Keratinocyte (primary cell): Measurements from ENCODE around the gene PHF14. TPM values are rescaled to one million over a fixed set of nuclear protein-coding genes. Genes with fewer than 3 reads are reported as not detected.
A peak's percentile ranks its signal among the peaks of the same experiment; 100 is the strongest.

Experiments
- DNase-seq: peaks from one replicate; pipeline ENCODE4 v3.0.0-alpha.2; 2011; ENCODE audit warnings: low read depth, missing footprints, low spot score
- FAIRE-seq: peaks from 2 replicates; lab custom pipeline; 2011; peaks lifted over from hg19 to GRCh38; lab: Jason Lieb, UNC
- H2AFZ ChIP-seq: 2 replicates; pipeline ENCODE4 v1.6.0; 2012; ENCODE audit warnings: low read length, control low read depth, inconsistent platforms; ENCODE audit not compliant: control insufficient read depth
- H3K27ac ChIP-seq: 2 replicates; pipeline ENCODE4 v1.5.1; 2011; ENCODE audit warnings: low read length; ENCODE audit not compliant: control insufficient read depth, insufficient read depth
- H3K27me3 ChIP-seq: 3 replicates; pipeline ENCODE4 v1.6.0; 2011; ENCODE audit warnings: low read length; ENCODE audit not compliant: control insufficient read depth, insufficient read depth; ENCODE audit errors: extremely low read depth
- H3K36me3 ChIP-seq, 2 experiments: 2 replicates in 1 of 2; 3 replicates in 1 of 2; pipeline ENCODE4 v1.5.1; 2011; ENCODE audit warnings: low read length in 2 of 2, mild to moderate bottlenecking in 1 of 2; ENCODE audit not compliant: control insufficient read depth in 2 of 2, insufficient read depth in 2 of 2; ENCODE audit errors: extremely low read depth in 1 of 2
- H3K4me1 ChIP-seq: 3 replicates; pipeline ENCODE4 v1.5.1; 2011; ENCODE audit warnings: low read length; ENCODE audit not compliant: control insufficient read depth, insufficient read depth; ENCODE audit errors: extremely low read depth
- H3K4me2 ChIP-seq: 3 replicates; pipeline ENCODE4 v1.6.0; 2011; ENCODE audit warnings: low read depth, low read length; ENCODE audit not compliant: control insufficient read depth, insufficient read depth; ENCODE audit errors: extremely low read depth
- H3K4me3 ChIP-seq, 3 experiments: fragments of 200-600 bp in 1 of 3; sonication (generic) in 1 of 3; 2 replicates in 2 of 3; 3 replicates in 1 of 3; pipeline ENCODE4 v1.5.1; 2011 to 2016; ENCODE audit warnings: low read length in 3 of 3, mild to moderate bottlenecking in 3 of 3, control low read depth in 2 of 3, inconsistent platforms in 1 of 3, low read depth in 1 of 3, mixed read lengths in 1 of 3, mixed run types in 1 of 3, moderate library complexity in 1 of 3; ENCODE audit not compliant: control insufficient read depth in 2 of 3, insufficient read depth in 2 of 3; ENCODE audit errors: extremely low read depth in 1 of 3
- H3K79me2 ChIP-seq: 2 replicates; pipeline ENCODE4 v1.6.0; 2012; ENCODE audit warnings: low read length; ENCODE audit not compliant: control insufficient read depth, insufficient read depth
- H3K9ac ChIP-seq: 3 replicates; pipeline ENCODE4 v1.6.0; 2011; ENCODE audit warnings: low read length; ENCODE audit not compliant: control insufficient read depth, insufficient read depth; ENCODE audit errors: extremely low read depth
- H3K9me1 ChIP-seq: 3 replicates; pipeline ENCODE4 v1.6.0; 2011; ENCODE audit warnings: low read length; ENCODE audit not compliant: control insufficient read depth, insufficient read depth; ENCODE audit errors: extremely low read depth
- H3K9me3 ChIP-seq: 2 replicates; pipeline ENCODE4 v1.5.1; 2012; ENCODE audit warnings: low read depth, low read length; ENCODE audit not compliant: control insufficient read depth
- H4K20me1 ChIP-seq: 3 replicates; pipeline ENCODE4 v1.6.0; 2011; ENCODE audit warnings: low read length; ENCODE audit not compliant: control insufficient read depth, insufficient read depth; ENCODE audit errors: extremely low read depth
- EZH2 ChIP-seq: IDR thresholded peaks from one replicate; pipeline ENCODE4 v1.6.1; 2012; ENCODE audit warnings: inconsistent platforms, mild to moderate bottlenecking, low read length, moderate library complexity
- dilution Hi-C: fragments of 300-500 bp; cut with MboI; formaldehyde crosslinking; loops from one replicate; pipeline ENCODE4 v1.7.0; 2020; ENCODE audit warnings: low sequenced_read_pairs; ENCODE audit not compliant: extremely low pct_ligation_motif_present
- polyA plus RNA-seq, 5 experiments: library from polyadenylated mRNA; depleted of rRNA in 3 of 5; stranded (reverse) in 3 of 5; stranded (forward) in 1 of 5; unstranded in 1 of 5; fragments of >200 nt; gene quantifications; 1 replicate in 1 of 5; 2 replicates in 3 of 5; 3 replicates in 1 of 5; pipeline versions ENCODE4 v1.2.1 to v1.2.3, GENCODE V29; 2011 to 2012; ENCODE audit warnings: missing spikeins in 2 of 5, low read depth in 1 of 5, low replicate concordance in 1 of 5
- TF ChIP-seq, protein P1 (sequence below), 3 experiments: IDR thresholded peaks in 1 of 3; conservative IDR thresholded peaks in 1 of 3; optimal IDR thresholded peaks in 1 of 3; 2 replicates in 2 of 3; 3 replicates in 1 of 3; pipeline versions ENCODE3 to v1.5.1; 2011; ENCODE audit warnings: low read length in 3 of 3, mild to moderate bottlenecking in 3 of 3, moderate library complexity in 2 of 3, control low read depth in 1 of 3, inconsistent platforms in 1 of 3; ENCODE audit not compliant: insufficient read depth in 2 of 3; ENCODE audit errors: extremely low read depth in 1 of 3

Gene PHF14
- polyA plus RNA-seq, 1 donor (not counting 4 experiments of a cell fraction or from before 2014, with no cell fraction given) = 16.9 TPM

DNA sequence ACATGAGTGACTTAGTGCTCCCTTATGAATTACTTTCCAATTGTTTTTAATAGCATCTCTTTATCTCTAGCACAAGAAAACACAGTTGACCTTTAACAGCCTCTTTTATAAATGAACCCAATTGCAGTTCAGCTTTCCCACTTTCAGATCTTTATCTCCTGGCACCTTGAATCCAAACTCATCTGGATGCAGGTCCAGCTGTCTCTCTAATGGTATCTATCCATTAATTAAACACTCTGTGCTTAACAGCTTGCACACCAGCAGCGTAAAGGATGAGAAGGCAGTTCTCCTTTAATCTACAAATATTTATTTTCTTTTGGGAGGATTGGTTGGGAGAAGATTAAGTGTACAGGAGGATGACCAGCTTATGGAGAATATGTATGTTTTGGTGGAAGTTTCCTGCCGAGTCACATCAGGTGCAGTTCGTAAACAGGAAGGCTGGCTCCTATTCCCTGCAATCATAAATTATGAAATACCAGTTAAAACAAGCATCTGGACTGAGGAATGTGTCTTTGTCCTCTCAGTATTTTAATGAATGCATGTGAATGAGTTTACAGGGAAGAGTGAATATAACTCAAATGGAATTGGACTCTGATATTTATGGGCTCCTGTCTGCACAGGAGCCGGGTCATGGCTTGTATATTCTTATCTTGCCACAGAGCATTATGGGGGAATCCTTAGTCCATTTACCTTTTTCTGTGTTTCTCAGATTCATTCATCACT is 232.7 kb downstream of the PHF14 start:
- TF ChIP-seq, protein P1, sequence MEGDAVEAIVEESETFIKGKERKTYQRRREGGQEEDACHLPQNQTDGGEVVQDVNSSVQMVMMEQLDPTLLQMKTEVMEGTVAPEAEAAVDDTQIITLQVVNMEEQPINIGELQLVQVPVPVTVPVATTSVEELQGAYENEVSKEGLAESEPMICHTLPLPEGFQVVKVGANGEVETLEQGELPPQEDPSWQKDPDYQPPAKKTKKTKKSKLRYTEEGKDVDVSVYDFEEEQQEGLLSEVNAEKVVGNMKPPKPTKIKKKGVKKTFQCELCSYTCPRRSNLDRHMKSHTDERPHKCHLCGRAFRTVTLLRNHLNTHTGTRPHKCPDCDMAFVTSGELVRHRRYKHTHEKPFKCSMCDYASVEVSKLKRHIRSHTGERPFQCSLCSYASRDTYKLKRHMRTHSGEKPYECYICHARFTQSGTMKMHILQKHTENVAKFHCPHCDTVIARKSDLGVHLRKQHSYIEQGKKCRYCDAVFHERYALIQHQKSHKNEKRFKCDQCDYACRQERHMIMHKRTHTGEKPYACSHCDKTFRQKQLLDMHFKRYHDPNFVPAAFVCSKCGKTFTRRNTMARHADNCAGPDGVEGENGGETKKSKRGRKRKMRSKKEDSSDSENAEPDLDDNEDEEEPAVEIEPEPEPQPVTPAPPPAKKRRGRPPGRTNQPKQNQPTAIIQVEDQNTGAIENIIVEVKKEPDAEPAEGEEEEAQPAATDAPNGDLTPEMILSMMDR (optimal IDR thresholded peaks at IDR 0.05 in 1 of 3, IDR thresholded peaks at IDR 0.05 in 1 of 3, conservative IDR thresholded peaks at IDR 0.05 in 1 of 3; ENCODE audit: extremely low read depth in 1 of 3, insufficient read depth in 2 of 3, low read length in 3 of 3) = no peak
- TF ChIP-seq EZH2 = no peak
- no peak for DNase-seq

DNA sequence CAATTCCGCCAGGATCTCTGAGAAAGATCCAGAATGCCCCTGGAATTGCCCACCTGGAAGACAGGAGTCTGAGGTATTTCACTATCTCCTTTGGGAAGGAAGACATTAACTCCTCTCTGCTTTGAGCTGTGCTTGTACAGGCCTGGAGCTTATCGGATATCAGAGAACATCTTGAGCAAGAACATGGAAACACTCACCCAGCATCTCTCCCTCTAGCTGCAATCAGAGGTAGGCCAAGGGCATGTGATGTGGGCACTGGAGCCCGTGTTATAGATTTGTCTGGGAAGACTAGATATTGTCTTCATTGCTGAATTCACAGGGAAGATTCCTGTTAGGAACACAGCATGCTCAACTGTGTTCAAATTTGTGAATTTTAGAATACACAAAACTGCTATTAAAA is 233.9 kb downstream of the PHF14 start:
- H3K9me3 ChIP-seq = no peaks in the 10 kb centered on the region
- no peaks in the 10 kb centered on the region for H3K4me1 ChIP-seq
- dilution Hi-C loops = no loop called here
- TF ChIP-seq, protein P1 (optimal IDR thresholded peaks at IDR 0.05 in 1 of 3, IDR thresholded peaks at IDR 0.05 in 1 of 3, conservative IDR thresholded peaks at IDR 0.05 in 1 of 3; ENCODE audit: extremely low read depth in 1 of 3, insufficient read depth in 2 of 3, low read length in 3 of 3) = peak in 1 of 3 experiments; percentile 25
- TF ChIP-seq EZH2 = no peak
- H3K4me3 ChIP-seq = no peak overlapping the region
- H3K9me1 ChIP-seq = no peaks in the 10 kb centered on the region
- DNase-seq = no peak
- H3K36me3 ChIP-seq = no peaks in the 10 kb centered on the region
- H3K27me3 ChIP-seq = no peaks in the 10 kb centered on the region
- no peaks in the 10 kb centered on the region for H3K79me2 ChIP-seq
- no peak overlapping the region for H3K9ac ChIP-seq
- no peak overlapping the region for H3K27ac ChIP-seq
- no peak overlapping the region for H3K4me2 ChIP-seq
- FAIRE-seq = no peak
- H4K20me1 ChIP-seq = no peaks in the 10 kb centered on the region
- H2AFZ ChIP-seq = no peak overlapping the region

More for the DNA sequence above, 232.7 kb downstream of the PHF14 start:
- Histone ChIP-seq H2AFZ (no peak overlapping the region), H3K9me1 (no peaks in the 10 kb centered on the region), H3K9ac (no peak overlapping the region), H3K27me3 (no peaks in the 10 kb centered on the region), H3K4me2 (no peak overlapping the region), H4K20me1 (no peaks in the 10 kb centered on the region), H3K36me3 (no peaks in the 10 kb centered on the region), H3K79me2 (no peaks in the 10 kb centered on the region), H3K4me3 (no peak overlapping the region), H3K4me1 (no peaks in the 10 kb centered on the region), H3K9me3 (no peaks in the 10 kb centered on the region), H3K27ac (no peak overlapping the region)
- dilution Hi-C loops = no loop called here
- FAIRE-seq = no peak
